Measurements from ENCODE around the gene PCSK7.

The PCSK7 gene

DNA sequence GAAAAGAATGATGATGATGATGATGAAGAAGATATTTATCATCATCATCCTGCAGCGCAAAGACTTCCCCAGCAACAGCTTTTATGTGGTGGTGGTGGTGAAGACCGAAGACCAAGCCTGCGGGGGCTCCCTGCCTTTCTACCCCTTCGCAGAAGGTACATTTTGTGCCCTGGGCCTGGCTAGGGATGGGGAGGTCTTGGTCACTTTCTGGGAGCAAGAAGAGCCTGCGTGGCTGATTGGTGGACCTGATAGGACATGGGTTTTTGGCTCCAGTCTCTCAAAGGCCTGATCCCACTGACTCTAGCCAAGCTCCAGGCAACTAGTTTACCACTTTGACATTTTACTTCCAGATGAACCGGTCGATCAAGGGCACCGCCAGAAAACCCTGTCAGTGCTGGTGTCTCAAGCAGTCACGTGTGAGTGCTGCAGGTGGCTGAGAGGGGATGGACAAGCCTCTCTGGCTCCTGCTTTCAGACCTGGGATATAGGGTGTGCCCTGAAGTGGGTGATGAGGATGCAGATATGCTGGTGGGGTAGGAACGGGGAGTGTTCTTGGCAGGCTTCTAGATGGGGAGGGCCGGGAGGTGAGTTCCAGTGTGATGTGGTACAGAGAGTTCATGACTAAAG is 48.0 kb downstream of the PCSK7 start:
- TF ChIP-seq, protein P1, sequence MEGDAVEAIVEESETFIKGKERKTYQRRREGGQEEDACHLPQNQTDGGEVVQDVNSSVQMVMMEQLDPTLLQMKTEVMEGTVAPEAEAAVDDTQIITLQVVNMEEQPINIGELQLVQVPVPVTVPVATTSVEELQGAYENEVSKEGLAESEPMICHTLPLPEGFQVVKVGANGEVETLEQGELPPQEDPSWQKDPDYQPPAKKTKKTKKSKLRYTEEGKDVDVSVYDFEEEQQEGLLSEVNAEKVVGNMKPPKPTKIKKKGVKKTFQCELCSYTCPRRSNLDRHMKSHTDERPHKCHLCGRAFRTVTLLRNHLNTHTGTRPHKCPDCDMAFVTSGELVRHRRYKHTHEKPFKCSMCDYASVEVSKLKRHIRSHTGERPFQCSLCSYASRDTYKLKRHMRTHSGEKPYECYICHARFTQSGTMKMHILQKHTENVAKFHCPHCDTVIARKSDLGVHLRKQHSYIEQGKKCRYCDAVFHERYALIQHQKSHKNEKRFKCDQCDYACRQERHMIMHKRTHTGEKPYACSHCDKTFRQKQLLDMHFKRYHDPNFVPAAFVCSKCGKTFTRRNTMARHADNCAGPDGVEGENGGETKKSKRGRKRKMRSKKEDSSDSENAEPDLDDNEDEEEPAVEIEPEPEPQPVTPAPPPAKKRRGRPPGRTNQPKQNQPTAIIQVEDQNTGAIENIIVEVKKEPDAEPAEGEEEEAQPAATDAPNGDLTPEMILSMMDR (conservative IDR thresholded peaks at IDR 0.05): no peak
- no peak for TF ChIP-seq ZFX (IDR thresholded peaks at IDR 0.05)
- peak overlapping the region; percentile 70 for H3K27ac ChIP-seq

DNA sequence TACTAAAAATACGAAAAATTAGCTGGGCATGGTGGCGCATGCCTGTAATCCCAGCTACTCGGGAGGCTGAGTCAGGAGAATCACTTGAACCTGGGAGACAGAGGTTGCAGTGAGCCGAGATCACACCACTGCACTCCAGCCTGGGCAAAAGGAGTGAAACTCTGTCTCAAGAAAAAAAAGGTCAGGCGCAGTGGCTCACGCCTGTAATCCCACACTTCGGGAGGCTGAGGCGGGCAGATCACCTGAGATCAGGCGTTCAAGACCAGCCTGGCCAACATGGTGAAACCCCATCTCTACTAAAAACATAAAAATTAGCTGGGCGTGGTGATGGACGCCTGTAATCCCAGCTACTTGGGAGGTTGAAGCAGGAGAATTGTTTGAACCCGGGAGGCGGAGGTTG is 48.7 kb downstream of the PCSK7 start:
- peak overlapping the region; percentile 70 for H3K27ac ChIP-seq

DNA sequence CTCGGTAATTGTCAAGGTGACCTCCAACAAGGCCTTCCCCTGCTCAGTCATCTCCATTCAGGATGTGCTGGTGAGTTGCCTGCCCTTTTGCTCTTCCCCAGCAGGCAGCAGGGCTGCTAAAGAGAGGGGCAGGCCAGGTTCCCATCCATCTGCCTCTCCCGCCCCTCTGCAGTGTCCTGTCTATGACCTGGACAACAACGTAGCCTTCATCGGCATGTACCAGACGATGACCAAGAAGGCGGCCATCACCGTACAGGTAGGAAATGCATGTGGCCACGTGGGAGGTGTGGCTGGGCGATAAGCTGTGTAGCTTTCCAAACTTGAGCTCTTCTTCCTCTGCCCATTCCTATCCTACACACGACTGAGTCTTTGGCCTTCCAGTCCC is 49.3 kb downstream of the PCSK7 start:
- no peak for TF ChIP-seq ZFX (IDR thresholded peaks at IDR 0.05)
- TF ChIP-seq, protein P1 (conservative IDR thresholded peaks at IDR 0.05): no peak
- H3K27ac ChIP-seq: peak overlapping the region; percentile 70

DNA sequence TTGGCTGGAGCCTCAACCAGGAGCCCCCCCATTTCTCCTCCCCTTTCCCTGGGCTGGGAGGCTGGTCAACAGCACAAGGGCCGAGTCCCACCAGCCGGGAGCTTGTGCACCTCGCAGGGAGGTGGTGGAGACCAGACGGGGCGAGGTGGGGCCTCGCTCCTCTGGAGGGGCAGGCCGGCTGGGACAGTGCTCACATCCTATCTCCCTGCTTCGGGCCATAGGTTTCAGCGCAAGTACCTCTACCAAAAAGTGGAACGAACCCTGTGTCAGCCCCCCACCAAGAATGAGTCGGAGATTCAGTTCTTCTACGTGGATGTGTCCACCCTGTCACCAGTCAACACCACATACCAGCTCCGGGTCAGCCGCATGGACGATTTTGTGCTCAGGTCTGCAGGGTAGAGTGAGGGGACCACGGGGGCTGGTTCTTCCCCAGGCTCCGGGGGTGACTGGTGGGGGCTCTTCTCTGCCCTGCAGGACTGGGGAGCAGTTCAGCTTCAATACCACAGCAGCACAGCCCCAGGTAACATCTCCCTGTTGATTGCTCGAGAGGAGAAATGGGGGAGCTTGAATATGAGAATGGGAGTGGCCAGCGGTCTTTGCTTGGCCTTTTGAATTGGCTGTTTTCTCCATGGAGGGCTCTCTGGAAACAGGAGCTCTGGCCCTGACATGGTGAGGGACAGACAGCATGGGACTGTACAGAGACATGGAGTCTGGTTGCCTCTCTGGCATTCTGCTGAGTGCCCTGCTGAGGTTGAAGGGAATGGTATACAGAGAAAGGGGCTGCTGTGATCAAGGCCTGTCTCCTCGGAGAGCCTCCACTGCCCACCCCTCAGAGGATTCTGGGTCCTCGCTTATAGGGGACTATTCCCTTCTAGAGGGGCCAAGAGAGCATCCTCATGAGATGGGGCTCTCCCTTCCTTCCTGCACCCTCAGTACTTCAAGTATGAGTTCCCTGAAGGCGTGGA is 50.0 kb downstream of the PCSK7 start:
- TF ChIP-seq, protein P1 (conservative IDR thresholded peaks at IDR 0.05): no peak
- no peak for TF ChIP-seq ZFX (IDR thresholded peaks at IDR 0.05)
- peak overlapping the region; percentile 70 for H3K27ac ChIP-seq

DNA sequence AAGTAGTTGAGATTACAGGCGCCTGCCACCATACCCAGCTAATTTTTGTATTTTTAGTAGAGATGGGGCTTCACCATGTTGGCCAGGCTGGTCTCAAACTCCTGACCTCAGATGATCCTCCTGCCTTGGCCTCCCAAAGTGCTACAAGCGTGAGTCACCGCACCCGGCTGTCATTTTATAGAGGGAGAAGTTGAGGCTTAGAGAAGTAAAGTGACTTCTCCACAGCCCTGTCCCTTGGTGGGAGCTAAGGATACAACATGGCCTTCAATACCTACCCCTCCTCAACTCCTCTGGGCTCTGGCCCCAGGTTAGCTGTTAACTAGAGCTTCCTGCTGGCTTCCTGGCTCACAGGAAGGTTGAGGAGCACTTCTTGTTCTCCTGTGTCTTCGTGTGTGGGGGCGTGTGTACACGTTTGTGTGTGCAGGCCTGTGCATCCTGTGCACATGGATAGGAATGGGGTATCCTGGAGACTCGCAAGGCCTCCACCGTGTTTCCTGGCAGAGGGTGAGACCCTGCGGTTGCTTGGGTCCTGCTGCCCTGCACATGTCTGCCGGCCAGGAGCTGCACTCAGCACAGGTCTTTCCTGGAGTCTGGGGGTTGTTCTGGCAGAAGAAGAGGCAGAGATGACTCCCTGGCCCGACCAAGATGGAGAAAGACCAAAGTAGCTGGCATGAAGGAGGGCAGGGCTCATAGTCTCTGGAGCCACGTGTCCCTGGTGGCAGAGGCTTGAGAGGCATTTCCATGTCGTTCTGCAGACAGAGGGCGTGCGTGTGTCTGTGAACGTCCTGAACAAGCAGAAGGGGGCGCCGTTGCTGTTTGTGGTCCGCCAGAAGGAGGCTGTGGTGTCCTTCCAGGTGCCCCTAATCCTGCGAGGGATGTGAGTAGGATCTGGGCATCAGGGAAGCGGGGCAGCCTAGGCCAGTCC is 51.0 kb downstream of the PCSK7 start:
- no peak overlapping the region for H3K27ac ChIP-seq
- TF ChIP-seq, protein P1 (conservative IDR thresholded peaks at IDR 0.05): no peak

DNA sequence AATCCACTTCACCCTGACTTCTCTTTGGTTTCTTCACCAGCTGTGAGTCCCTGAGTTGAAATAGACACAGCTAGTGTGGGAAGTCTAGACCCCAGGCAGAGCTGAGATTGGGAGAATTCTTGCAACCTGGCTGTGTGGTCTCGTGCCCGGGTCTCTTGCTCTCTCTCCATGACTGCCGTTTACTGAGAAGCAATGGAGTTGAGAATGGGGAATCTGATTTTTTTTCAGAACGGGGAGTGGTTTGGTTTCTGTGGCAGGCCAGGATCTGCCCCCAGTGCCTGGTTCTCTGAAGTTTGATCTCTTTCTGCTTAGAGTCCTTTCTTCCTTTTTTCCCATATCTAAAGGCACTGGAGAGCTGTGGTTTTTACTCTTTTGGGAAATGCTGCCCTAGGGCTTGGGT is 51.9 kb downstream of the PCSK7 start:
- TF ChIP-seq ZFX (IDR thresholded peaks at IDR 0.05): no peak
- TF ChIP-seq, protein P1 (conservative IDR thresholded peaks at IDR 0.05): no peak

More for the DNA sequence above, 51.9 kb downstream of the PCSK7 start:
- peak overlapping the region; percentile 83 for H3K27ac ChIP-seq
